ENCODE measurements around the gene TNFAIP8.

DNA sequence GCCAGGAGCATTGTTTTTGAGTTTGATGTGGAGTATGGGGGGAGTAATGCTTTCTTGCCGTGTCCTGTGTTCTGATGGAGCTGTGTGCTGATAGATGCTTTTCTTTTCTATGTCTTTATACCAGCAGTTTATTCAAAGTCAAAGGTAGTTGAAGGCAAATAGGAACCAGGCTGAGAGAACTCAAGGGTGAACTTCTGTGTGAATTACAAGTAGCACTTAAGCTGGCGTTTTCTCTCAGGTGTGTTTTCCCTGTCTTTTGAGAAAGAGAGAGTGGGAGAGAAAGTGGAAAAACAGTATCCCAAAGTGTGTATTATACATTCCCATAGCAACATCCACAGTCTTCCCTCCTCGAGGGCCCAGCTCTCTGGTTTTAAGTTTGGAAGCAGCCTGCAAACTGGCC, 1.5 kb downstream of the TNFAIP8 start:
- TF ChIP-seq POLR2A (IDR thresholded peaks at IDR 0.05) (no peak), POLR2AphosphoS5 (IDR thresholded peaks at IDR 0.05) (no peak)

Measured in stomach (tissue), 4 donors.